Right ventricle myocardium inferior (tissue), 1 donor: Measurements from ENCODE around the gene ELMO2. TPM values are rescaled to one million over a fixed set of nuclear protein-coding genes. Genes with fewer than 3 reads are reported as not detected.

Experiments
- ATAC-seq: fragments of 200-7000 bp; cut with Tn5 transposase; one replicate; pipeline ENCODE4 v1.9.1; 2020; ENCODE audit warnings: mild to moderate bottlenecking, moderate library complexity
- DNase-seq: peaks from one replicate; pipeline ENCODE4 v3.0.0; 2021; ENCODE audit errors: missing footprints
- intact Hi-C: fragments of 100-400 bp; cut with DNase I; formaldehyde crosslinking; loops from one replicate; pipeline ENCODE4 v1.11.0; 2022
- total RNA-seq: library from RNA; stranded (reverse); fragmentation: NEBNext Ultra II Directional; extraction: Animal tissue kit (Norgen Biotek cat#: 25700); gene quantifications from one replicate; pipeline ENCODE4 v1.2.1, GENCODE V29; 2021
- donor health status: DM: no; HTN: yes; CAD: no; lungs with severe emphysema.

ELMO2 gene
- total RNA-seq, 1 donor from 2014 or later: 38.7 TPM

- no peak for ATAC-seq
- DNase-seq: no peak
- intact Hi-C loops: no loop called here
Measured at GRCh38 chr20:46324379-46324778, 82.0 kb downstream of the ELMO2 start.

- DNase-seq: no peak
- no peak for ATAC-seq
- intact Hi-C loops: no loop called here
Measured at GRCh38 chr20:46323557-46323956, 82.9 kb downstream of the ELMO2 start.

GRCh38 chr20:46322641-46323040 lies 83.8 kb downstream of the ELMO2 start:
- ATAC-seq: no peak
- intact Hi-C loops: no loop called here

GRCh38 chr20:46317685-46318177 lies 88.7 kb downstream of the ELMO2 start:
- no peak for ATAC-seq
- intact Hi-C loops: no loop called here
- no peak for DNase-seq

More at GRCh38 chr20:46322641-46323040, 83.8 kb downstream of the ELMO2 start:
- no peak for DNase-seq

GRCh38 chr20:46316984-46317684 lies 89.3 kb downstream of the ELMO2 start:
- intact Hi-C loops: no loop called here
- DNase-seq (no peak), ATAC-seq (no peak)

Other genes starting within 250 kb of the ELMO2 start
- gene CDH22, start 98.1 kb downstream of the ELMO2 start, total RNA-seq: 5.2 TPM
- 0.57 TPM for gene ZNF334, start 106.9 kb upstream of the ELMO2 start, total RNA-seq
- gene OCSTAMP, start 144.0 kb upstream of the ELMO2 start, total RNA-seq: not detected
- gene SLC13A3, start 244.8 kb upstream of the ELMO2 start, total RNA-seq: 0.30 TPM